HG02943 (cell line): ENCODE results near the gene AHRR.

Source experiments
- ATAC-seq: cut with Tn5 transposase; IDR thresholded peaks from one replicate; pipeline ENCODE4 v1.9.1; 2021; ENCODE audit warnings: mild to moderate bottlenecking, low read depth, moderate library complexity; ENCODE audit not compliant: unreplicated experiment

AHRR gene

DNA sequence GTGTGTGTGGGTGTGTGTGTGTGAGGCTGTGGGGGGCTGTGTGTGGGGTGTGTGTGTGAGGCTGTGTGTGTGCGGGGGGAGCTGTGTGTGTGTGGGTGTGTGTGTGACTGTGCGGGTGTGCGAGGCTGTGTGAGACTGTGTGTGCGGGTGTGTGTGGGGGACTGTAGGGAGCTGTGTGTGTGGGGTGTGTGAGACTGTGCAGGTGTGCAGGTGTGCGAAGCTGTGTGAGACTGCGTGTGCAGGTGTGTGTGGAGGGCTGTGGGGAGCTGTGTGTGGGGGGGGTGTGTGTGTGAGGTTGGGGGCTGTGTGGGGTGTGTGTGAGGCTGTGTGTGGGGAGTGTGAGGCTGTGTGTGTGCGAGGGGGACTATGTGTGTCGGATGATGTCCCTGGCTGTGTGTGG is 23.2 kb downstream of the AHRR start:
- no peak for ATAC-seq

DNA sequence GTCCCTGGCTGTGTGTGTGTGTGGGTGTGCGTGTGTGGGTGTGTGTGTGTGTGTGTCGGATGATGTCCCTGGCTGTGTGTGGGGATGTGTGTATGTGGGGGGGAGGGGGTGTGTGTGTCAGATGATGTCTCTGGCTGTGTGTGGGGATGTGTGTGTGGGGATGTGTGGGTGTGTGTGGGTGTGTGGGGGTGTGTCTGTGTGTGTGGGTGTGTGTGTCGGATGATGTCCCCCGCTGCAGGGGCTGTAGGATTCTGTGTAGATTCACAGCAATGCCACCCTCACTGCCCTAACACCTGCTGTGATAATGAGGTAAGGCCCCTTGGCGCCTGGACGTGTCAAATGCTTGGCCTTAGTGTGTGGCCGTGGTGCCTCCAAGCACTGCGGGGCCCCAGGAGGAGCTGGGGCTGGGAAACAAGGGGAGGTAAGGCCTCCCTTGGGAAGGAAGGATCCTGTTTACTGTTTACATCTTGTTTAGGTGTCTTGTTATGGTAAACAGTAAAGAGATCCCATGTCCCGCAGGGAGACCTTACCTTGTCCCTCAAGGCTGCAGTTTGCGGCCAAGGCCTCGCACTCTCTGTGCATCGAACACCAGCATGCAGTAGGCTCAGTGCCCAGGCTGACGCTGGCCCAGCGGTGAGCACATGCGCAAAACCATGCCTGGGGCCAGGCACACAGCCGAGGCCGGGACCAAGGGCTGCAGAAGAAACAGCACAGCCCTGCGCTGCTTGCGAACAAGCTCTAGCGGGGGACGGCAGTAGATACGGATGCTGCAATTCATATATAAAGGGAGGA is 24.1 kb downstream of the AHRR start:
- no peak for ATAC-seq

DNA sequence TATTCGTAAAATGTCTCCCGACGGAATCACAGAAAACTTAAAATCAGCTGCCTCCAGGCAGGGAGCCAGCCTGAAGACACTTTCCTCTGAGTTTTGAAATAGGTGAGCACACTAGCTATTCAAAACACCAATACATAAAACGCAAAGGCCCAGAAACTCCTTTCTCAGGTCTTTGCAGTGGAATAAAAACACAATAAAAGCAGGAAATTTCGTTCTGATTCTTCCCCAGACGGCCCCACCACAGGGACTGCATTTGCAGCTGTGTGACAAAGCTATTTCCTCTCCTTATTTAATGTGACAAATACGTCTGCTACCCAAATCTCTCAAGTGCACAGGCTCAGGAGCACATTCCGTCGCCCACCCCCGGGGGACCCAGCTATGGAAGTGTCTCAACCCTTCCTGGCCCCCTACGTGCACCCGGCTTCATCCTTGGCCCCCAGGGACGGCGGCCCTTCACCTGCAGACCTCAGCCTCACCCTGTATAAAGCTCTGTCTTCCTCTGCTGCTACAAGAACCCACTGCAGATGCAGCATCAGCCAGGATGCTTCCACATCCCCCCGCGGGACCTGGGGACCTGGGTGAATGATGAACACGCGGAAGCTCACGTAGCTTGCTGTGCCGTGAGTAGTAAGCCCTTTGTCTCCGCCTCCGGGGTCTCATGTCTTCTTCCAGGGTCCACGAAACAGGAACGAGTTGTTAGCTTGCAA is 24.9 kb downstream of the AHRR start:
- no peak for ATAC-seq

DNA sequence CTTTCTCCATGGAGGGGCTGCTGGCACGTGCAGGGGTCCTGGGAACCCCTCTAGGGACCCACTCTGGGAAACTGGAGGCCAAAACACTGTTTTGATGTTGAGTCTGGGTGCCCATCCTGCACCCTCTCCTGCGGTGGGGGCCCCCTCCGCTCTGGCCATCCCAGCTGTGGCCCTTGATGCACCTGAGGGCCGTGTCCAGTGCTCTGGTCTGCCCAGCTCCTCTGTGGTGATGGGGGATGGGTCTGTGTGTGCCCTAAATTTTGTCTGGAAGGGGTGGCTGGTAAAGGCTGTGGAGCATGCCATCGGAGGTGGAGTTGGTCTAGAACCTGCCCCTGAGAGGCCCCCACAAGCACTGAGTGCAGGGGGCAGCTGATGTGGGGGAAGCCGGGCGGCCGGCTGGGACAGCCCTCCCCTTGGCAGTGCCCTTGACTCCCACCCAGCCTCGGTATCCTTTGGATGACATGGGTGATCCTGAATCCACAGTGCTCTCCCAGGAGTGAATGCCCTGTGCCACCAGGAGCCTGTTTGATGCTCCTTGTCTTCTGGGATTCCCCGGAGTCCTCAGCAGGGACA is 26.3 kb downstream of the AHRR start:
- ATAC-seq = no peak

DNA sequence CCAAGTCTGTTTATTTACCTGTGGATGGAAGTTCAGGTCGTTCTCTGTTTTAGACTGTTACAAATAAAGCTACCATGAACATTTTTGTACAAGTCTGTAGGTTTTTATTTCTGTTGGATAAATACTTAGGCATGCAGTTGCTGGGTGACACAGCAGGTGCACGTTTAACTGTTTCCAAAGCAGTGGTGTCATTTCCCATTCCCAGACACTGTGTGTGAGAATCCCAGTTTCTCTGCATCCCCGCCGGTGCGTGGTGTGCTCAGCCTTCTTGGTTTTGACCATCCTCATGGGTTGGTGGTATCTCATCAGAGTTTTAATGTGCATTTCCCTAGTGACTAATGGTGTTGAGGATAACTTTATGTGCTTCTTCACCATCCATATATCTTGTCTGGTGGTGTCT is 27.2 kb downstream of the AHRR start:
- no peak for ATAC-seq

DNA sequence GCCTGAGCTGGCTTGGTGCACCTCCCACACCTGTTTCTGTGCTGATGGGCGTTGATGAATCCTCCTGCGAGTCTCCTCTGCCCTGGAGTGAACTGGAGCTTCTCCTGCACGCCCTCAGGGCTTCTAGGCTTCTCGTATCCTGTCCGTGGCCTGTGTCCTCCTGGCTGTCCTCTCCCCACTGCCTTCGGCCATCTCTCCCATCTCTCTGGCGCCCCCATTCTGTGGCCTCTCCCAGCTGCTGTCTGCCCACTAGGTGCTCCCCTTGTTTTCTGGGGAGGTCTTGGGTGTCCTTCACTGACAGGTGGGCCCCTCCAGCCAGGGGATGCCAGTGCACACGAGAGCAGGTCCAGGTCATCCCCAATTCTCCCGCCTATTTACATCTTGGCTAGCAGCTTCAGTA is 28.8 kb downstream of the AHRR start:
- no peak for ATAC-seq

DNA sequence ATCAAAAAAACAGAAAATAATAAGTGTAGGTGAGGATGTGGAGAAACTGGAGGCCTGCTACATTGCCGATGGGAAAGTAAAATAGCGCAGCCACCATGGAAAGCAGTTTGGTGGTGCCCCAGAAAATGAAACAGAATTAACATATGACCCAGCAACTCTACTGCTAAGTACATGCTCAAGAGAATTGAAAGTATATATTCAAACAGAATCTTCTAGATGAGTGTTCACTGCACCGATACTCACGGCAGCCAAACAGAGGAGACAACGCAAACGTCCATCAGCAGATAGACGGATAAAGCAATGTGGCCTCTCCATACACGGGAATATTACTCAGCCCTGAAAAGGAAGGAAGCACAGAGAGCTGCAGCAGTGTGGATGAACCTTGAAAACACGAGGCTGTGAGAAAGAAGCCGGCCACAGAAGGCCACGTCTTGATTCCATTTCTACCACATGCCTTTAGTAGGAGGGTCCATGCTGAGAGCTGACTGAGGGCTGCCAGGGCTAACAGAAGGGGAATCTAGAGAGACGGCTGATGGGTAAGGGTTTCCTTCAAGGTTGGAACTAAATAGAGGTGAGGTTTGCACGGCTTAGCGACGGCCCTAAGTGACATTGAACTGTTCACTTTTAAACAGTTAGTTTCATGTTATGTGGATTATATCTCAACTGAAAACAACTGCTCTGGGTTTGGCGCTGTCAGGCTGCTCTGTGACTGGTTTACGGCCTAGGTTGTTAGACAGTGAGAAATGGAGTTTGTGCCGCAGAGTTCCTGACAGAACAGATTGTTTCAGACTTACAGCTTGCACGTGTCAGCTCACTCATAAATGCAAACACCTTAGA is 29.8 kb downstream of the AHRR start:
- no peak for ATAC-seq

DNA sequence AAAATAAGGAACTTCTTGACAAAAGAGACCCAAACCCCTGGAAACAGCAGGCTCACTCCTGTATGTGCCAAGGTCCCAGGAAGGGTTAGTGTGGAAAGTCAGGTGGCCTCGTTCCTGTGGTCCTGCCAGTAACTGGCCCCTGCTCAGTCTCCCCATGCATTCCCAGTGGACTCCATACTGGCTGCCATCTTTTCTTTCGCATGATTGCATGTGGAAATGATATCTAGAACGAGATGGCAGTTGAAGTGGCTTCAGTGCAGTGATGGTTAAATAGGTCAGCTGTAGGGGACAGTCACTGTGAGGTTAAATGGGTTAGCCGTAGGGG is 30.4 kb downstream of the AHRR start:
- no peak for ATAC-seq

DNA sequence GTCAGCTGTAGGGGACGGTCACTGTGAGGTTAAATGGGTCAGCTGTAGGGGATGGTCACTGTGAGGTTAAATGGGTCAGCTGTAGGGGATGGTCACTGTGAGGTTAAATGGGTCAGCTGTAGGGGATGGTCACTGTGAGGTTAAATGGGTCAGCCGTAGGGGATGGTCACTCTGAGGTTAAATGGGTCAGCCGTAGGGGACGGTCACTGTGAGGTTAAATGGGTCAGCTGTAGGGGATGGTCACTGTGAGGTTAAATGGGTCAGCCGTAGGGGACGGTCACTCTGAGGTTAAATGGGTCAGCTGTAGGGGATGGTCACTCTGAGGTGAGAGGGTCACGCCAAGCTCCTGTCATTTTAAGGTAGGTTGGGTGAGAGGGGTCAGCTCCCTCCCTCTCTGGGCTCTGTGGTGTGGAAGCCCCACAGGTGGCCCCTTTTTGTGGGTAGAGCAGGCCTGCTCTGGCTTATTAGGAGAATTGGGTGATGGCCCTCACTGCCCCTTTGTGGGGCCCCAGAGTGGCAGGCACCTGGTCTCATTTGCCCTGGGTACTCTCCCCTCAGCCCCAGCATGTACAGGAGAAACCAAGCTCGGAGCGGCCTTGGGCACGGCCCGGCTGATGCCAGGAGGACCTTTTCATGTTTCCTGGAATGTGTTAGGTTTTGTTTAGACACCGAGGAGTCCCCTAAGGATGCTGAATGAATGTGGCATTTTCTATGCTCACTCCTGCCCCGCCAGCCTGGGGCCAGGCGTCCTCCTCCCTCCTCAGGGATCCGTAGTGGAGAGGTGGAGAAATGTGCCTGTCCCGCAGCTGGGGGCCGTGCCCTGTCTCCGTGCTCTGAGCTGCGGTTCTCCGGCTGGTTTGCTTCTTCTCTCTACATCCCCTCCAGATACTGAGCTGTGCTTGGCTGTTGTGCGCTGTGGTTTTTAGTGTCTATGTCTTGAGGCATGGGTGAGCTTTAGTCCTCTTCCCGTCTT is 31.4 kb downstream of the AHRR start:
- ATAC-seq = no peak

DNA sequence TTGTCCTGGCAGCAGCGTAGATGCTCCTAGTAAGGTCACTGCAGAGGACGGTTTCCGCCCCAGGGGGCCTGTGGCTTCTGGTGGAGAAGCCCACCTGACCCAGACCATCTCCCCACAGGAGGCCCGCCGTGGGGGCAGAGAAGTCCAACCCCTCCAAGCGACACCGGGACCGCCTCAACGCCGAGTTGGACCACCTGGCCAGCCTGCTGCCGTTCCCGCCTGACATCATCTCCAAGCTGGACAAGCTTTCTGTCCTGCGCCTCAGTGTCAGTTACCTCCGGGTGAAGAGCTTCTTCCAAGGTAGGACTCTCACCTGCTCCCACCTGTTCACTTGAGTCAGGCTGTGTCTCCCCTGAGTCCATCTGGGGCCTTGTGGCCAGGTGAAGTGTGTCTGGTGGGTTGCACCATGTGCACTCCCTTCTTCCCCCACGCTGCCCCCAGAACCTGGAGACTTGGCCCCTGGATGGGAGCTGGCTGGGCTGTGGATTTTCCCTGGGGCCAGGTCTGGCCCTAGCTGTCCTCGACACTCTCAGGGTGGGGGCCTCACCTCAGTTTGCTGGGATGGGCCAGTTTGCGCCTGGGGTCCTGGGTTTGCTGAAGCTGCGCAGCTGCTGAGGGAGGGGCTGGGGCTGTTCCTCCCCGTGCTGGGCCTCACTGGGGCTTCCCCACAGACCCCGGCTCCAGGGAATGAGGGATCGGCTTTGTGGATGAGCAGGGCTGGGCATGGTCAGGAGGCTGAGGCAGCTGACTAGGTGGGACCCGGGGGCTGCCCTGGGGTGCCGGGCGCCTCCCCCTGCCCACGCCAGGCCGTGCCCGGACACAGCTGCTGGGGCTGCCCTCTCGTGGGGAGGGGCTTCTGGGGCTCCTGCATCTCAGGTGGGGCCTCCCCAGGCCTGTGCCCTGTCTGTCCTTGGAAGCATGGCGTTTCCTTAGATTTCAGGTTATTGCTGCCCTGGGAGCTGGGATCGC is 32.4 kb downstream of the AHRR start:
- no peak for ATAC-seq

DNA sequence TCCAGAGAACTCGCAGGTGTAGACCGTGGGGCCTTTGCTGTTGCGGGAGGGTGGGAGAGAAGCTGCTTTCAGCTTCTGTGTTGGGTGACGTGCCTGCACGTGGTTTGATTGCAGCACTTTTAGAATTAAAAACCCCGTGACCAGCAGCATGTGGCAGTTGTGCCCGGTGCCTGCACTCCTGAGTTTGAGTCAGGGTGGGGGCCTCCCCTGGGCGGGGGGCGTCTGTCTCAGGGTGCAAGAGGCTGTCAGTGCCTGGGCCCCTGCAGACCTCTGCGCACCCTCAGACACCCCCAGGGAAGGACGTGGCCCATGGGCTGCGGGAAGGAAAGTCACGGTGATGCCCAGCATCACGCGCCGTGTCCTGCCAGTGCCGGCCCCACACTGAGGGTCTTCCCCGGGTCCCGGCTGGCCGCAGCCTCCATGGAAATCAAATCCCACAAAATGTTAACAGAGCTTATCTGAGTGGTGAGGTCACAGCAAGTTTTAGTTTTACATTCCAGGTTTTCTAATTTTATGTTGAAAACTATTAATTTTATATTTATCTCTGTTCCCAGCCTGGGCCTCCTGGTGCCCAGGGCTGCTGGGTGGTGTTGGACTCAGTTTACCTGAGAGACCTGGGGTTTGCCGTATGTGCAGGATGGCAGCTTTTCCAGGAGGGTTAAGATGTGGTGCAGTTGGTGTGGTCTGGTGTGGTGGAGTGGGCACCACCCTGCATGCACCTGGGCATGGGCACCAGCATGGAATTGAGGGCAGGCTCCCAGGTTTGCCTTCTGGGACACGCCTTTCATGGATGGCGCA is 33.3 kb downstream of the AHRR start:
- no peak for ATAC-seq

DNA sequence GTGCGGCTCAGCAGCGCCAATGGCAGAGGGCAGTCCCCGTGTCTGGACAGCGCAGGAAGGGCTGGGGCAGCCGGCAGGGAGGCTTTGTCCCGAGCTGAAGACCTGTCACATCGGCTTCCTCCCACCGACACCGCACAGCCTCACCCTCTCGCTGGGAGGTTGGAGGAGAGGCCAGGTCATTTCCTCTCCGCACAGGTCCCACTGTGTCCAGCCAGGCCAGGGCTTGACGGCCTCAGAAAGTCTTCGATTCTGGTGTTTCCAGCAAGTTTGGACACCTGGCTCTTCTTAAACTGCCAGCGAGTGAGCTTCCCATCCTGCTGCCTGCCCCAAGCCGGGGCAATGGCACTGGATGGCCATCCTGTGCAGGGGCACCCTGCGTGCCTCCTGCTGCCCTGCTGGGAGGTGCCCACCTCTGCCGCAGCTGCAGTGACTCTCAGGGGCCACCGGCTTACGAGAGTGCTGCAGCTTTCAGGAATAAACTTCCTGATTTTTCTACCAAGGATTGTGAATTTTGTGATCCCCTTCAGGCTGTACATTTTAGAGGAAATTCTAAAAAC is 33.9 kb downstream of the AHRR start:
- no peak for ATAC-seq

DNA sequence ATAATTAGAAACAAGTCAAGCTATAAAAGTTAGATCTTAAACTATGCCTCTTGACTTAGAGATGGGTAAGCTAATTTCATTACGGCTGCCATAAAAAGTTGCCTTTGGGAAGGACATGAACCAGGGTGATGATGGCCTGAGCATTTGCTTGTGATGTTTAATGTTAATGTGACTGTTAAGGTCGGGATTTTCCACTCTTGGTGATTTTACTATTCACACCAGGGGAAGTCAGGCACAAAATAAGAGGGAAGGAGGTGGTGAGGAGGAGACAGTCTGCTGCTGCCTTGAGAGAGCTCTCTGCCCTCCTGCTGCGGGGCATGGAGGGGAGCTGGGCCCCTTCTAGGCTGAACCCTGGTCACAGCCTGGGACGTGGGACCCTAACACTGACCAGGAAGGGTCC is 34.4 kb downstream of the AHRR start:
- ATAC-seq = no peak

DNA sequence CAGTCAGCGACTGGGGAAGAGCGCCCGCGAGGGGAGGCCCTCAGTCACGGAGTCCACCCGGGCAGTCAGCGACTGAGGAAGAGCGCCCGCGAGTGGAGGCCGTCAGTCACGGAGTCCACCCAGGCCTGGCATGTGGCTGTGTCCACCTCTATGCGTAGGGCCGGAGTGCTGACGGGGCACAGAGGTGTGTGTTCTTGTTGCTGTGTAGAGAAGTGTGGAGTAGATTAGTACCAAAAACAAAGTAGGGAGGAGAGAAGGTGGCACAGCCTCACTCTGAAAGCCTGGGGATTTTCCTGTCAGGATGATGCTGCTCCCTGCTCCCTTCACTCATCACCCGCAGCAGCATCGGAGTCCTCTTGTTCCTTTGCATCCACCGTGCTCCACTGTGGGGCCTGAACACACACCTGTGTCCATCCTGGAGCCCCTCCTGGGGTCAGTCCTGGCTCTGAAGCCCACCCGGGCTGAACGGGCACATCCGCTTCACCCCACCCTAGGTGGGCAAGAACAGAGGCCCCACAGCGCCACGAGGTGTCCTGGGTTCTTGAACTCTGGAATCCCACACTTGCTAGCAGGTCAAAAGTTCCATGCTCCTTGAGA is 37.9 kb downstream of the AHRR start:
- ATAC-seq = no peak

DNA sequence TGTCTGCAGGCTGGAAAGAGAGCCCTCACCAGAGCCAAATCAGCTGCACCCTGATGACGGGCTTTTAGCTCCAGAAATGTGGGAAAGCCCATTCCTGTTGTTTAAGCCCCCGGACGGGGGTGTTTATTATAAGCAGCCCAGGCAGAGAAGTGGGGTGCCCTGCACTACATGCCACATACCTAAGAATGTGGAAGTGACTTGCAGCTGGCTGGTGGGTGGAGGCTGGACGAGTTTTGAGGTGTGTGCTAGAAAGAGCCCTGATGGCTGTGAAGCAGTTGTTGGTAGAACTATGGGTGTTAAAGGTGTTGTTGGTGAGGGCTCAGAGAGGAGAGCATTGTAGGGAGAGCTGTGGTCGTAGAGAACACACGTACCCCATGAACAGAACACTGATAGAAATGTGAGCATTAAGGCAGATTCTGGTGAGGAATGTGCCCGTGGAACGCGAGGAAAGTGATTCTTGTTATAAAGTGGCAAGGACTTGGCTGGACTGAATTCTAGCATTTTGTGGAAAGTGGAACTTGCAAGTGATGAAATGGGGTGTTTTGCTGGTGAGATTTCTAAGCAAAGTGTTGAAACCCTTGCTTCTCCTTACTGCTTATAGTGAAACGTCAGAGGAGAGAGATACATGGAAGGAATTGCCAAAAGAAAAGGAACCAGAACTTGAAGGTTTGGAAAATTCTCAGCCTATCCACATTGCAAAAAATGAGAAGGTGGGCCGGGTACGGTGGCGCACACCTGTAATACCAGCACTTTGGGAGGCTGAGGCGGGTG is 38.9 kb downstream of the AHRR start:
- no peak for ATAC-seq

DNA sequence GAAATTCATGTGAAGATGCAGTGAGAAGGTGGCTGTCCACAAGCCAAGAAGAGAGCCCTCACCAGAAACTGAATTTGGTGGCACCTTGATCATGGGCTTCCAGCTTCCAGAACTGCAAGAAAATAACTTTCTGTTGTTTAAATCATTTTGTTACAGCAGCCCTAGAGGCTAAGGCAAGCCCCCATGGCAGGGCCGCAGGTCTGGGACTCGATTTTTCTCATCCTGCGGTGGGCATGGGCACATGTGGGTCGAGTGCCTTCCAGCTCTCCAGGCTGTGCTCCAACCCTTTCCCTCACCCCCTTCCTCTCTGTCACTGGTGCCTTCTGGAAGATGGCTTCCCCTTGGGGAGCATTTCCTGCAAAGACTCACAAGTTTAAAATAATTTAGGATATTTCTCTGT is 40.7 kb downstream of the AHRR start:
- no peak for ATAC-seq
